Activated CD8-positive, alpha-beta memory T cell treated with anti-CD3 and anti-CD28 coated beads for 24 hours (primary cell): Measurements from ENCODE around the gene ANKH.

Source experiments
- DNase-seq: peaks from one replicate; pipeline ENCODE4 v3.0.0-alpha.2; 2020

Gene ANKH

DNA sequence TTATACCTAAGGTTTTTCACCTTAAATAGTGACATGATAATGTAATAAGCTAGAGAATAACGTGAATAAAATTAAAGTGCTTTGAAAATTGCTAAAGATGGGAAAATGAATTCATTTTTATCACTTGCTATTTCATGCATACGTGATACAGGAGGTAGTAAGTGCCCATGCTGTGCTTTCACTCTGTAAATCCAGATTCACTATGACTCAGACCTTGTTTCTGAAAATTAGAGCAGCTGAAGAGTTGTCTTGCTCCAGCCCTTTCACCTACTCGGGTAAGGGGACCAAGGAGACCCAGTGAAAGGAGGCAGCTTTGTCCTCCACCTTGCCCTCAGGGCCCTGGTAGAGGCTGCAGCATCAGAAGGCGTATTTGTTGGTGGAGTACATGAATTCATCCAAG lies 87.9 kb downstream of the ANKH start:
- DNase-seq = no peak

DNA sequence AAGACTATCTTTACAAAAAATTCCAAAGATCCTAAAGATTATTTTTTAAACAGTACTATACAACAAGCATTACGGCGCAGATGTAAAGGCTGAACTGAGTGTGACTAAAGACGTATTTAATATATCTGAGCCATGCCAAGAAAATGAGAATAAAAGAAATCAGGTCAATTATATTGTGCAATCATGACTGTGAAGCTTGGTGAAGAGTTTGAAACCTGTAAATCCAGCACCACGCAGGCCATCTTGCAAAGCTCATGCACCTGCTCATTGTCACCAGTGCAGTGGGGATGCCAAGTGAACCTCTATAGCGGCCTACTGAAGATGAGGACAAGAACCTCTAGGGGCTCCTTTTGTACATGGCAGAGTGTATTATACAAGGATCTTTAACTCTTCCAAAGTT lies 89.0 kb downstream of the ANKH start:
- DNase-seq = no peak

DNA sequence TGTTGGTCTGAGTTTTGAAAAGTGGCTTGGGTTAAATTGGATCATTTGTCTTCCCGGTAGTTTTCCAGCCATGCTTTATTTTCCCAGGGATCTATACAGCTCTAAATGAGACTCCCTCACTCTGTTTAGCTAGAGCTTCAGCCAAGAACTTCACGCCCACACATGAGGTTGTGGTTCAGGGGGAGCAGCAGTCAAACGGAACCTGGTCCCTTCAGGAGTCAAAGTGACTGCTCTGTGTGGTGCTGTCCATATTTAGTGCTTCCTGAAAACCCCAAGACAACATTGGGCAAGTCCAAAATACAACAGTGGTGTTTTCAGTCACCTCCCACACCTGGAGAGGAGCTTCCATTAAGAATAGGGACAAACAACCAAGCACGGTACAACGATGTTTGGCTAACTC lies 90.5 kb downstream of the ANKH start:
- no peak for DNase-seq

DNA sequence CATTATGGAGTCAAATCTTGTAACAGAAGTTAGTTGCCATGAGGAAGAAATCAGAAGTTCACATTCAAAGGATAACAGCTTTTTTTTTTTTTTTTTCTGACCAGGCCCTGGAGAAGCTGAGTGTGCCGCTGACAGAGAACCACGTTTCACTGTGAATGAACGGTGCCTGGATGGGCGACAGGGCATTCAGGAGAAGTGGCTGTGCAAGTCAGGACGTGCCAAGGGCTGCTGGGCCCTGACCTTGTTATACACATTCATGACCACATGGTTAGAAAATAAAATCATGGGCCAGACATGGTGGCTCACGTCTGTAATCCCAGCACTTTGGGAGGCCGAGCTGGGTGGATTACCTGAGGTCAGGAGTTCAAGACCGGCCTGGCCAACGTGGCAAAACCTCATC lies 91.6 kb downstream of the ANKH start:
- DNase-seq = no peak

DNA sequence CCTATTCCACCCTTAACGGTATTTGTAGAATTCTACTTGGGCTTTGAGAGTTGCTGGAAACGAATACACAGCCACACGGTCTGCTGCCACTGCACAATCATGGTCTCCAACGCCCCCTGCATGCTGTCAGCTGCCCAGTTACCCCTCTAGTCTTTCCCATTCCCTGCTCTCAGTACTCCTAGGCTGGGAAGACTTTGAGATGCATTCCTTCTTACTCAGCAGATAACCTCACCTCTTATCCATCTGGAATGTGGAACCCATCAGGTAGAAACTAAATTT lies 92.8 kb downstream of the ANKH start:
- DNase-seq = no peak

DNA sequence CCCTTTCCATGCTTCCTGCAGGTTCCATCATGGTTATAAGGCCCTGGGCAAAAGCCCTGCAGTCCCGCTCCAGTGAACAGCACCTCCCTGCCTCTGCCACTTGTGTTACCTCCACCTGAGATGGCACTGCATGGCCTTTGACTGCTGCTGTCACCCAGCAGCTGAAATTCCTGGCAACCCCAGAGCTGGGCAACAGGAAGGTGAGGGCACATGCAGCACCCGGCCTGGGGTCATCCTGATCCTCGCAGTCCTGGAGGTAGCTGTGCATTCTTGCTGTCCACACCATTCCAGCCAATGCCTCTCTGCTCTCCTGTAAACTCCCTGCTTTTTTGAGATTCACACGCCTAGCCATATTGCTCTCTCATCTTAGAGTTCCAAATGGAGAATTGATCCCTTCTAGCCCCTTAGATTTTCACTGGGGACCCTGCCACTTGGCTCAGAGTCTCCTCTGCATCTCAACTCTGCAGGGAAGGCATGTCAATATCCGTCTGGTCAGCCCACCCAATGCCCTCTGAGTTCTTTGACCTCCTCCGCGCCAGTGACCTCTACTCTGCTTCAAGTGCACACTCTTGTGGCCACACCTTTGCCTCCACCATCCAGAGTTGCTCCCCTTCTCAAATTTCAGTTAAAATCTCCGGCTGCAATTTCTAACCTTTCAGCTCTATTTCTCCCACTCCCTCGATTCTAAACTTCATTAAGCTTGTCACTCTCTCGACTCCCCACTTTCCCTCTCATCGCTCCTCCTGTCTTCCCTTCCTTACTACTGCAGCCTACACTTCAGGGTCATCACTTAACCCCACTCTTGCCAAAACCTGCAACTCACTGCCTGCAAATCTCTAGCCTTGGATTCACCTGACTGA lies 93.4 kb downstream of the ANKH start:
- DNase-seq = no peak

DNA sequence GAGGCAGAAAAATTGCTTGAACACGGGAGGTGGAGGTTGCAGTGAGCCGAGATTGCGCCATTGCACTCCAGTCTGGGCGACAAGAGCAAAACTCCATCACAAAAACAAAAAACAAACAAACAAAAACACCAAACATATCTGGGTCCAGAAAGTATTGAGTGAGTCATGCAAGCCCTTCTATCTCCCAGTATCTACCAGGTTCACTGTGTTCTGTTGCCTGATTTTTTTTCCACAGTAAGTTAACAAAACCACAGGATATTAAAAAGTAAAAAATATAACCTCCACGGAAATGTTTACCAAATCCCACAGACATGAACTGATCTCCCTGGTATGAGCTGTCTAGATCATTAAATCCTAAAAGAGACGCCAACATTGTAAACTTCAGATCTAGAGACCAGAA lies 94.4 kb downstream of the ANKH start:
- no peak for DNase-seq

DNA sequence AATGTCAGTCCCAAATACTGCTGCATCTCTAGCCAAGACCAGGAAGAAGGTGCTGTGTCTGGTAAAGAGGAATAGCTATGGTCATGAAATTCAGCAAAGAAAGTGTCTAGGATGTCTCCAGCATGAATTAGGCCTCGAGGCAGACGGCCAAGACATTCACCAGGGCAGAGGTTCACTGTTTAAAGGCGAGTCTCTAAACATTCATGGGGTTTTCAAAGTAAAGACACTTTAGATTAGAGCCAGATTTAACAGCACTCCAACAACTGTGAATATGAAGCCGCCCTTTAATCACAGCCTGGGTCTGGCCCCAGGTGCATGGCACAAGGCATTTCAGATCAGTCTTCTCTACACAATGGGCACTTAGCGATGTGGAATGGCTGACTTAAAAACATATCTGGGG lies 95.0 kb downstream of the ANKH start:
- DNase-seq = no peak

DNA sequence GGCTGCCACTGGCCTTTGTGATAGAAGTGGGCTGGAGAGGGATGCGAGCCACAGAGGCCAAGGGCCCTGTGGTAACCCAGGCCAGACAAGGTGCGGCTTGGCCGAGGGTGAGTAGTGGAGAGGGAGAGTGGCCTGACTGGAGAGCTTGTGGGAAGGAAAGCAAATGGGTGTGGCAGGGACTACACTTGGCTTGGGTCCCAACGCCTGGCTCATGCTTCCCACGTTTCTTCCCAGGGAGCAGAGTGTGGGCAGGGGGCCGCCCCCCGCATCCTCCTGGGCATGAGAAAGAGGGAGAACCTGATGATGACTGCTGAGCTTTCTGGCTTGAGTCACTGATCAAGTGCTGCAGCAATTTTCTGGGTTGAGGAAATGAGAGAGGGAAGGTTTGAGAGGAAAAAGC lies 95.7 kb downstream of the ANKH start:
- no peak for DNase-seq

DNA sequence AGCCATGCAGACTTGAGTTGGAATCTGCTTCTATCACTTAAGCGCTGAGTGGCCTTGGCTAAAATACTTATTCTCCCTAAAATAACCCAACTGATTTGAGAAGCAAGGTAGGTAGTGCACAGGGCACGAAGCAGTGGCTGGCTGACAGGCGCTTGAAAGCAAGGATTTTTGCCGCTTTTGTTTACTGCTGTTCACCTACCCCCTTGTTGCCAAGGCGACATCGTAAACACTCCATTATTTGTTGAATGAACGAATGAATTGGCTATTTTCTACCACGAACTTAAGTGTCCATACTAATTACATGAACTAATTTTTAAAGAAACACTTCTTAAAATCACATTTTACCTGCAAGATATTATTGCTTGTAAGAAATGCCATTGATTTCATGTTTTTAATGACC lies 98.0 kb downstream of the ANKH start:
- no peak for DNase-seq

DNA sequence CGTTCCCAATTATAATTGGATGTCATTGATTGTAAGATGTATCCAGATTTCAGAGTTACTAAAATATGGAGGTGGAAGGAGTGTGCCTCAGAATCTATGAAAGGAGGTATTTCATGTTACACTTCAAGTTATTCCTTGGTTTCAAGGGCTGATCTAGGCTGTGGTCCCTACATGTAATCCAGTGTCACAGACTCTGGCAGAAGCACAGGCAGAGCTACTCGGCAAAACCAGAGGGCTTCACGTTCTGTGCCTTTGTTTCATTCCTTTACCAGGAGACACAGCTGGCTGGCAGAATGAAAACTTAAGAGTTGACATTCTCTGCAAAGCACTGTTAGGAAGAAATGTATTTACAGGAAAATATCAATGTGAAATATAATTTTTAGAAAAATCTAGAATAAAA lies 99.6 kb downstream of the ANKH start:
- DNase-seq = no peak

DNA sequence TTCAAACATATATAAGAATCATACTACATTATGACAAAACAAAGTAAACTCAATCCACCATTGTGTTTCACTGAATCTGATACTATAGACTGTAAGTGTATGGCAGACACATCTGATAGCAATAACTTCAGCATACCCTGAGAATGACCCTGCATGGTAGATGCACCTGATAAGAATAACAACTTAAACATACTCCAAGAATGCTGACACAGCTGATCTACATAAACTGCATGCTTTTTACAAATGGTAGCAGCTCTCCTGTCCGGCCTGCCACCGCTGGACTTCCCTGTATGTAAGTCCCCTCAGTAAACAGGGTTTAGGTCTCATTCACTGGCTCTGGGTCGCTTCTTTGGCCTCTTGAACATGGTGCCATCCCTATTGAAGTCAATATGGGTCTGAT lies 100.4 kb downstream of the ANKH start:
- no peak for DNase-seq

DNA sequence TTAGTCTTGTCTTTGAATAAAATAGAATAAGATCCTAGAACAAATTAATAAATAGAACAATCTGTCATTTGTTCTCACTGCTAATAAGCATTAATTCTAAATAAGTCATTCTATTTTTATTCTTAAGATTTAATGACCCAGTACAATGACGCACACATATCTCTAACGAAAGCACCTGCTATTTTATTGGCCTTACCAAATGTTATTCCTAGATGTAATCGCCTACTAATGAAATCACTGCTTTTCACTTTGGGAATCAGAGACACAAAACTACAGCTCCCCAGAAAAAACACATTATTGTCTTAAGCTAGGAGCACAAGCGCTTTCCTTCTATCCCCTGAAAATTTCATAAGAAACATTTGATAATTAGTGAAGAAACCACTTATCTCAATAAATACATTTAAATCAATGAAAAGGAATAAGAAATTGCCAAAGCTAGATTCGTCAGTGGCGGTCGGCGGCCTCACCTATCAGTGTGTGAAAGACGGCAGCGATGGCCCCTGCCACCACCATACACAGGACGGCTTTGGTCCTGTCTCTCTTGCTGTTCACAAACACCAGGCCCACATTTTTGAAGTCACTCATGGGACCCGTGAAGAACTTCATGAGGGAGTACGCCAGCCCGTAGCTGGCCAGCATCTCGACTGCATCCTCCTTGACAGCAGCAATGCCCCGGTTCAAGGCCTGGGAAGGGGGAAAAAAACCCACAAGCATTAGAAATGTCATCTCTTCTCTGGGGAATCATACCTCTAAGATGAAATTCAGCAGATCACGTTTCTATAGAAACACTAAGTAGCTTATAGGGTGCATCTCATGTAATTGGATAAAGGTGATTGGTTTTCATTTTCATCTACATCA lies 102.8 kb downstream of the ANKH start:
- DNase-seq = no peak

DNA sequence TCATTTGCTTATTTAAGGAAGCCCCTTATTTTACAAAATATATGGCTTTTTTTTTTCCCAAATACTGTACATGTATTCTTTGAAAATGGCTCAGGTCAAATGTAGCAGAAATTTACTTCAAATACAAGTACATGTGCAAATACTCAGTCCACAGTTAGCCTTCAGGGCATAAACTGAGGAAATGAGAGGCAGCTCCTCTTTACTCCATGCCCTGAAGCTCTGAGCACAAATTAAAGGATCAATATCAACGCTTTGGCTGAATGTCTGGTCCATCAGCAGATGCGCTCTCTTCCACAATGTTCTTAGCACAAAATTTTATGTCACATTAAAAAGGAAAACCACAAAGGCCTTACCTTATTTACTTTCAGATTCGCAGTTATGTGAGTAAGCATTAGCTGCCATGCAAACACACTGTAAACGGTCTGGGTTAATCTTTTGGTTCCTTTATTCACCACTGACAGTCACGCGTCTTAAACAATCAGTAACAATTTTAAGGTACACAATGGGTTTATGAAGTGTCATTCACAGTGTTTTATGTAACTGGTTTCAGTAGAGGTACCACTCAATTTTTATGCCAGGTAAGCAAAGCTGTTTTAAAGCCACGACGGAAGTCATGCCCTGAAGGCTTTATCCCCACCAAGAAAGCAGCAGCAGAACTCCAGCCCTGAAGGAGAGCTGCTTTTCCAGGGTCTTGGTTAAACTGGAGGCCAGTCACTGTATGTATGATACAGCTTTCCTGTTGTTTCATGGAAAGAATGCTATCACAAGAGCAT lies 103.7 kb downstream of the ANKH start:
- no peak for DNase-seq

DNA sequence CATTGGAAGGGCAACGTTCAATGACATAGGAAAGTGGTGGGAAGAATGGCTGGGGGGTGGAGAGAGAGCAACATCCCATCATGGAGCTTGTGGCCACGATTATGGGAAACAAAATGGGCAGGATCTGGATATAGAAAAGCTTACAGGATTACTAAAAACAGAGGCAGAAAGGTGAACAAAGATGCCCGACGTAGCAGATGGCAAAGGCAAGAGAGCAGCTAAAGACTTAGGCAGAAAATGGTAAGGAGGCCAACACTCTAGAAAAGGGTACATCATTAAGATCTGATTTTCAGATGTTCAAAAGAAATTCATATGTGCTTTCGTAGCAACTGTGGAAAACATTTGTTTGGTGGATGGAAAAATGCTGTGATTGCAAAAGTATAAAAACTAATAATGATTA lies 104.5 kb downstream of the ANKH start:
- DNase-seq = no peak

DNA sequence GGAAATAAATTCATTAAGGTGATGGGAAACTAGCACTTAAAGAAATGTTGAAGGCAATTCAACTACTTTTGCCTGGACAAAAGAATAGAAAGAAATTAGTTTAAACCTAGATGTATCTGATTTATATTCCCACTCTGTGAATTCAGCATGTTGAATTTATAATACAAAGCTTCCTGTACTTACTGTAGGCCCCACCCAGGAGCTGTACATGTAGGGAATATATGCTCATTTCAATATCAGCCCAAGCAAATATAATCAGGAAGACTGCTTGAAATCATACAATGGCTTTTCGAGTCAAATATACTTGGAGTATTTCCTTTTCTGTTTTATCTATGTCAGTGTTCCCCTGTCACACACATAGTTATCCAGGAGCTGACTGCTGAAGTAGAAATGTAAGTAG lies 105.0 kb downstream of the ANKH start:
- DNase-seq = no peak

DNA sequence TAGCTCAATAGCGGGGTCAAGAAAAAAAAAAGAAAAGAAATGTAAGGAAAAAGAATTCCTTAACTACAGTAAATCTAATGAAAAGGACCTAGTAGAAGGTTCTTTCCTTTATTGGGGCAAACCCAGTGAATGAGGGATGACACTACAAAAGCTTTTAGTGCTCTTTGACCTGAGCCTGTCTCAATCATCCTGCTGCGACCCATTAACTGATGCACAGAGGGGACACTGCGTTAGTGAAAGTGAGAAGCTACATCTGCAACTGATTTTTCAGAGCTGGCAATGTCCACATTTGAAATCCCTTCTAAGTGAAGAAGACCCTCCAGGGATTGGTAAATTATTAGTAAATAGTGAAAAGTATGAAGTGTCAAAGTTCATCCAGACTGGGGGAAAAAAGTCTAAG lies 106.0 kb downstream of the ANKH start:
- DNase-seq = no peak

DNA sequence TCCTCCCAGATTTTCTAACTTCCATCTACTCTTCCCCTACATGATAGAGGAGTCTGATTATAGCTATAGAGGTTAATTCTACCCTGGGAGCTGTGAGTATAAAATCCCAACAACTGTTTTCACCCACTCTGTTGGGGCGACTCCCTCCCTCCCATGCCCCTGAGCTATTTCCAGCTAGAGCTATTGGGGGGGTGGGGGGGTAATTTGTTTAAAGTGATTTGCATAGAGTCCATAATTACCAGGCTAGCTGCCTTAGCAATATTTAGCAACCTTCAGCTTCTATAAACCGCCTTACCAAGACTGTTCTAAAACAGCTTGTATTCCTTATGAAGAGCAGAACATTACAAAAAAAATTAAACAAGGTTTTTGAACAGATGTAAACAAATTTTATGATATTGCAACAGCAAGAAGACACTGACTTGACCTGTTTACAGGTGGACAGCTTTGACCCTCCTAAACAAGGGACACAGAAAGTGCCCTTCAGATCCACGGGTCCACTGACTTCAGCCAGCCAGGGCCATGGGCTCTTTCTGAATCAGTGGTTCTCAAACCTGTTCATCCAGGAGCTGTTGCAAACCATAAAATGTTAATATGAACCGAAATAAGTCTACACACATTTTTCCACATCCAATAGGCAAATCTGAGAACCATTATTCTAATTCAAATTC lies 108.9 kb downstream of the ANKH start:
- no peak for DNase-seq

DNA sequence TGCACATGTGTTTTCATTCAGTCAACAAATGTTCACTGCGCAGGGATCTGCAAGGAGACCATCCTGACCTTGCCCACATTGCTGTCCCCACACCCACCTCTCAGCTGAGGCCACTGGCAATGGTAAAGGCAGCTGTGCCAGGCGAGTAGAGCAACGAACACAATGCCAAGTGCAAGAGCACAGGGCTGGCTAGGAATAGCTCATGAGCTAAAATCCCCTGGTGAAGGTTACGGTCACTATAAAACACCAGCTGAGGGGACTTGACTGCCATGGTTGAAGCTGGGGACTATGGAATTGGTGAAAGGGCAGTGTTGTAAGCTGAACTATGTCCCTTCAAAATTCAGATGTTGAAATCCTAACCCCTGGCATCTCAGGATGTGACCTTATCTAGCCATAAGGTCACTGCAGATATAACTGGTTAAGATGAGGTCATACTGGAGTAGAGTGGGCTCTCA lies 111.0 kb downstream of the ANKH start:
- DNase-seq = no peak

DNA sequence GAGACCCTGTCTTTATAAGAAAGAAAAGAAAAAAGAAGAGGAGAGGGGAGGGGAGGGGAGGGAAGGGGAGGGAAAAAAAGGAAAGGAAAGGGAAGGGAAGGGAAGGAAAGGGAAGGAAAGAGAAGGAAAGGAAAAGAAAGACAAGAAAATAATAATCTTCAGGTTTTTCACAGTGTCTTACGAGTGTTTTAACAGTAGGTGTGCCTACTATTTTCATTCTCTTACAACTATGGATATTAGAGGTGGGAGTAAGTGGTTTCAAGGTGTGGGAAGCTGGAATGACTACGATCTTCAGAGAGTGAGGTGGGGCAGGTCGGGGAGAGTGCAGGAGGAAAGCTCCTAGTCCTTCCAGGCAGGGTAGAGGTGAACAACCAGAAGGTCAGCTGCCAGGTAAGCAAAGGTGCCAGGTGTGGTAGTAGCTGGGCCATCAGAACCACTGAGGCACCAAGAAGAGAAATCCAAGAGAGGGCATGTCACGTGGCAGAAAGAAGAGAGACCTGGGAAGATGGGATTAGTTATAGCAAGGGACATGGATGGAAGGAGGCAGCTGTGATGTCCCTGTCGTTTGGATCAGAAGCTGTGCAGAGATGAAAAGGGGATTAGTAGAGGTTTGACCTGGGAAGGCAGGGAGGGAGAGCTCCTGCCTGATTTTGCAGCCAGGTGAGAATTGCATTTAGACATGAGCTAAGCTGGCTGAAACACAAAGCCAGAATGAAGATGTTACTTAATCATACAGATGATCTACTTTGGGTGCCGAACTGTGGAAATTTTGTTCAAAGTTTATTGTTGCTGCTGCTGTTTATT lies 111.6 kb downstream of the ANKH start:
- DNase-seq = no peak

DNA sequence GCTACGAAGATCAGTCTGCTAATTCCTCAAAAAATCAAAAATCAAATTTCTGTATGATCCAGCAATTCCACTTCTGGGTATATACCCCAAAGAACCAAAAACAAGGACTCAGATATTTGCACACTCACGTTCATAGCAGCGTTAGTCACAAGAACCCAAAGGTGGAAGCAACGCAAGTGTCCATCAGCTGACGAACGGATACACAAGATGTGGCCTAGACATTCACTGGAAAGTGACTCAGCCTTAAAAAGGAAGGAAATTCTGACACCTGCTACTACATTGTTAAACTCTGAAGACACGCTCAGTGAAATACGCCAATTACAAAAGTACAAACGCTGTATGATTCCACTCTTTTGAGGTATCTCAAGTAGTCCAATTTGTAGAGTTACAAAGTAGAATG lies 113.7 kb downstream of the ANKH start:
- no peak for DNase-seq

DNA sequence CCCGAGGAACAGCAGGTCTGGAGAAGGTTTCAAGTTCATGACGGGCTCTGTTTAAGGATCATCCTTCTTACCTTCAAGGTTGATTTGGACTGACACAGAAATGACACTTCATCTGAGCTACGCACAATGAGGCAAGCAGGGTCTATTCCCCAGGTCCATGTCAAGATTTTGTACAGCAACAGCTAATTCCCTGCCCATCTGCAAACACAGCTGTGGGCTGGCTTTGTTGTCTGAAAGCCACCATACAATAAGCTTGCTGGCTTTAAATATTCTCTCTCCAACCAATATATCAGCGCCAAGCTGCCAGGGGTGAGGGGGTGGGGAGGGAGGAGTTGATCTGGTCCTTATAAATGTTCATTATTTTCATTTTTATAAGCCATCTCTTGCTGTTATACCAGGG lies 115.1 kb downstream of the ANKH start:
- DNase-seq = no peak
